Left lung (tissue), 10 donors: Measurements from ENCODE around the gene SPEF1. TPM values are rescaled to one million over a fixed set of nuclear protein-coding genes. Genes with fewer than 3 reads are reported as not detected.

ENCODE experiments used
- ATAC-seq: fragments of 200-7000 bp; cut with Tn5 transposase; one replicate; pipeline ENCODE4 v1.9.1; 2020; ENCODE audit warnings: moderate library complexity
- DNase-seq, 4 donors: peaks; one replicate each; pipeline ENCODE4 v3.0.0-alpha.2; 2013 to 2020
- H3K27ac ChIP-seq, 2 donors: fragments of 200-600 bp; sonication (generic) in 1 of 2; one replicate each; pipeline versions ENCODE4 v1.5.0 to v1.8.0; 2020 to 2021
- H3K27me3 ChIP-seq, 2 donors: fragments of 200-600 bp; sonication (generic) in 1 of 2; one replicate each; pipeline versions ENCODE4 v1.5.0 to v1.8.0; 2020 to 2021
- H3K36me3 ChIP-seq, 2 donors: fragments of 200-600 bp; sonication (generic) in 1 of 2; one replicate each; pipeline versions ENCODE4 v1.5.0 to v1.8.0; 2020 to 2021
- H3K4me1 ChIP-seq, 2 donors: fragments of 200-600 bp; one replicate each; pipeline ENCODE4 v1.8.0; 2021
- H3K4me3 ChIP-seq, 2 donors: fragments of 200-600 bp; sonication (generic) in 1 of 2; one replicate each; pipeline versions ENCODE4 v1.5.0 to v1.8.0; 2020 to 2021; ENCODE audit warnings: mild to moderate bottlenecking in 1 of 2
- H3K9me3 ChIP-seq, 2 donors: fragments of 200-600 bp; sonication (generic) in 1 of 2; one replicate each; pipeline versions ENCODE4 v1.5.0 to v1.8.0; 2020 to 2021
- intact Hi-C, 2 donors: fragments of 100-400 bp; cut with DNase I; formaldehyde crosslinking; loops; one replicate each; pipeline versions ENCODE4 v1.11.2 to v1.14.2; 2022
- polyA plus RNA-seq, 6 donors: library from polyadenylated mRNA; unstranded; fragments of 120-200 nt; gene quantifications; one replicate each; pipeline ENCODE4 v1.2.1, GENCODE V29; 2013; ENCODE audit not compliant: insufficient read length in 6 of 6
- total RNA-seq, 2 donors: library from RNA; stranded (reverse); fragmentation: NEBNext Ultra II Directional; extraction: Animal tissue kit (Norgen Biotek cat#: 25700); gene quantifications; one replicate each; pipeline ENCODE4 v1.2.1, GENCODE V29; 2021
- TF ChIP-seq, protein P1 (sequence below), 2 donors: fragments of 200-600 bp; sonication (generic) in 1 of 2; IDR thresholded peaks; one replicate each; pipeline versions ENCODE4 v1.5.0 to v1.8.0; 2021; ENCODE audit warnings: antibody characterized with exemption in 2 of 2
- donor health status: DM: no; HTN: yes; CAD: no.
- donor health status: DM: no; HTN: no; CAD: no.

The SPEF1 gene
- total and polyA plus RNA-seq, 8 donors, result 0.26 to 4.0 (median 1.9) TPM

DNA sequence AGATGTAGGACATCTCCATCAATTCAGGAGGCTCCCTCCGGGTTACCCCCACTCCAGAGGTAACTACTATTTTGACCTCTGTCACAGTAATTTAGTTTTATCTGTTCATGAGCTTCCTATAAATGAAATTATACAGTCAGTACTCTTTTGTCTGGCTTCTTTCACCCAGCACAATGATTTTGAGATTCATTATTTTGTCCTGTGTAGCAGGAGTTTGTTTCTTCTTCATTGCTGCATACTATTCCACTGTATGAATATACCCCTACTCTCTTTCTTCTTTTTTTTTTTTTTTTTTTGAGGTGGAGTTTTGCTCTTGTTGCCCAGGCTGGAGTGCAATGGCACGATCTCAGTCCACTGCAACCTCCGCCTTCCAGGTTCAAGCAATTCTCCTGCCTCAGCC is 27.3 kb upstream of the SPEF1 start:
- intact Hi-C loops, result no loop called here
- peaks cover 61 to 90% of the 10 kb centered on the region in 2 donors for H3K4me1 ChIP-seq

DNA sequence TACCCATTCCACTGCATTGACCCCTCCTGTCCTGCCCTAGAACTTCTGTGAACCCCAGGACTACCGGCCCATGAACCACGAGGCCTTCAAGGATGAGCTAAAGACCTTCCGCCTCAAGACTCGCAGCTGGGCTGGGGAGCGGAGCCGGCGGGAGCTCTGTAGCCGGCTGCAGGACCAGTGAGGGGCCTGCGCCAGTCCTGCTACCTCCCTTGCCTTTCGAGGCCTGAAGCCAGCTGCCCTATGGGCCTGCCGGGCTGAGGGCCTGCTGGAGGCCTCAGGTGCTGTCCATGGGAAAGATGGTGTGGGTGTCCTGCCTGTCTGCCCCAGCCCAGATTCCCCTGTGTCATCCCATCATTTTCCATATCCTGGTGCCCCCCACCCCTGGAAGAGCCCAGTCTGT is 23.5 kb upstream of the SPEF1 start:
- Histone ChIP-seq H3K27me3 (no peaks in the 10 kb centered on the region), H3K4me3 (no peak overlapping the region), H3K9me3 (no peaks in the 10 kb centered on the region), H3K36me3 (peaks cover 0 to 65% of the 10 kb centered on the region in 2 donors), H3K27ac (peak overlapping the region; percentile 69 to 89), H3K4me1 (peaks cover 67 to 95% of the 10 kb centered on the region in 2 donors)
- intact Hi-C loops, result no loop called here
- ATAC-seq (no peak), DNase-seq (peak in 1 of 4 donors; percentile 61)
- TF ChIP-seq, protein P1, sequence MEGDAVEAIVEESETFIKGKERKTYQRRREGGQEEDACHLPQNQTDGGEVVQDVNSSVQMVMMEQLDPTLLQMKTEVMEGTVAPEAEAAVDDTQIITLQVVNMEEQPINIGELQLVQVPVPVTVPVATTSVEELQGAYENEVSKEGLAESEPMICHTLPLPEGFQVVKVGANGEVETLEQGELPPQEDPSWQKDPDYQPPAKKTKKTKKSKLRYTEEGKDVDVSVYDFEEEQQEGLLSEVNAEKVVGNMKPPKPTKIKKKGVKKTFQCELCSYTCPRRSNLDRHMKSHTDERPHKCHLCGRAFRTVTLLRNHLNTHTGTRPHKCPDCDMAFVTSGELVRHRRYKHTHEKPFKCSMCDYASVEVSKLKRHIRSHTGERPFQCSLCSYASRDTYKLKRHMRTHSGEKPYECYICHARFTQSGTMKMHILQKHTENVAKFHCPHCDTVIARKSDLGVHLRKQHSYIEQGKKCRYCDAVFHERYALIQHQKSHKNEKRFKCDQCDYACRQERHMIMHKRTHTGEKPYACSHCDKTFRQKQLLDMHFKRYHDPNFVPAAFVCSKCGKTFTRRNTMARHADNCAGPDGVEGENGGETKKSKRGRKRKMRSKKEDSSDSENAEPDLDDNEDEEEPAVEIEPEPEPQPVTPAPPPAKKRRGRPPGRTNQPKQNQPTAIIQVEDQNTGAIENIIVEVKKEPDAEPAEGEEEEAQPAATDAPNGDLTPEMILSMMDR (IDR thresholded peaks at IDR 0.05), result no peak

More for the DNA sequence above, 27.3 kb upstream of the SPEF1 start:
- Histone ChIP-seq H3K27ac (peak overlapping the region; percentile 89 to 97), H3K9me3 (no peaks in the 10 kb centered on the region), H3K4me3 (peak overlapping the region in 1 of 2 donors; percentile 28), H3K36me3 (peaks cover 0 to 27% of the 10 kb centered on the region in 2 donors), H3K27me3 (no peaks in the 10 kb centered on the region)
- DNase-seq, result no peak
- TF ChIP-seq, protein P1 (IDR thresholded peaks at IDR 0.05), result no peak
- no peak for ATAC-seq

DNA sequence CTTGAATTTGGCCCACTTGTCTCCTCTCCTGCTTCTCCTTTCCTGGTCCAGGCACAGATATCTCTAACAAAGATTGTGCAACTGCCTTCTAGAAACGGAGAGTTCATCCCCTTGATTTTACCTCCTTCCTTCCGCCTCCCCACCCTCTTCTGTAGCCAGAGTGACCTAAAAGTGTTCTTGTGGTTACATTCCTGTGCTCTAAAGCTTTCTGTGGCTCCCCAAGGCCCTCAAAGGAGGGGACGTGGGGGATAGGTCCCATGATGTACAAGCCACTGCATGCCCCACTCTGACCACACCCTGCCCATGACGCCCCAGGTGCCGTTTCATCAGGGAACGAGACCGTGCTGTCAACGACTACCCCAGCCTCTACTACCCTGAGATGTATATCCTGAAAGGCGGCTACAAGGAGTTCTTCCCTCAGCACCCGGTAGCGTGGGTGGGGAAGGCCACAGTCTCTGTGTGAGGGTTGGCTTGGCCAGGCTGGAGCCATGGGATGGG is 23.1 kb upstream of the SPEF1 start:
- Histone ChIP-seq H3K27ac (peak overlapping the region; percentile 69 to 89), H3K36me3 (peaks cover 0 to 68% of the 10 kb centered on the region in 2 donors), H3K4me3 (no peak overlapping the region), H3K9me3 (no peaks in the 10 kb centered on the region), H3K4me1 (peaks cover 69 to 95% of the 10 kb centered on the region in 2 donors), H3K27me3 (no peaks in the 10 kb centered on the region)
- intact Hi-C loops, result no loop called here
- peak; percentile 21 for ATAC-seq
- TF ChIP-seq, protein P1 (IDR thresholded peaks at IDR 0.05), result no peak
- DNase-seq, result peak in 1 of 4 donors; percentile 66

DNA sequence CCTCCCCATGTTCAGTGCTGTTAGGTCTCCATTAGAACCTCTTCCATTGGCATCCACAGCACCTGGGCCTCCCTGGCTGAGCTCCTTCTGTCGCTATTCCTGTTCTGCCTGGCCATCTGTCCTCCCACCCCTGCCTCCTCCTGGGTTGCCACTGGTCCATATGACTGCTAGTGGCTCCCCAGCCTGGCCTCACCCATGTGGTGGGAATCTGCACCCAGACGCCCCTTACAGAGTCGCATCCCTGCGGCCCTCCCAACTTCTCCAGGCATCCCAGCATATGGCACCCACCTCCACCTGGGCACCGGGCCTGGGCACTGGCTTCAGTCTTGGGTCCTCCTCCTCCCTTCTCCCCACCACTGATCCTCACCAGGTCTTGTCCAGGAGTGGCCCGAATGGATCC is 22.6 kb upstream of the SPEF1 start:
- ATAC-seq (no peak), DNase-seq (peak in 1 of 4 donors; percentile 32)
- intact Hi-C loops, result no loop called here
- Histone ChIP-seq H3K4me3 (no peak overlapping the region), H3K36me3 (peaks cover 0 to 72% of the 10 kb centered on the region in 2 donors), H3K27ac (peak overlapping the region; percentile 69 to 89), H3K9me3 (no peaks in the 10 kb centered on the region), H3K27me3 (no peaks in the 10 kb centered on the region), H3K4me1 (peaks cover 74 to 99% of the 10 kb centered on the region in 2 donors)
- TF ChIP-seq, protein P1 (IDR thresholded peaks at IDR 0.05), result no peak

DNA sequence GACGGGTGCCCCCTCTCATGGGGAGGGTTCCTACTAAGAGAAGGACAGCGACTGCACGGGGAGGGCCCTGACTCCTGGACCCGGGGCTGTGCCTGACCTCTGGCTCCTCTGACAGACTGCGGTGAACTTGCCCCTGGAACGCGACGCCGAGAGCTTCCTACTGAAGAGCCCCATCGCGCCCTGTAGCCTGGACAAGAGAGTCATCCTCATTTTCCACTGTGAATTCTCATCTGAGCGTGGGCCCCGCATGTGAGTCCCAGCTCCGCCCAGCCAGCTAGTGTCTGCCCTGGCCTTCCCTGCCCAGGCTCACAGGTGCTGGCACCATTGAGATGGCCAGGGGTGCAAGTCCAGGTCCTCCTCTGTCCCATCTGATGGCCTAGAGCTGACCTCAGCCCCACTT is 22.0 kb upstream of the SPEF1 start:
- H3K4me3 ChIP-seq, result no peak overlapping the region
- intact Hi-C loops, result no loop called here
- no peaks in the 10 kb centered on the region for H3K27me3 ChIP-seq
- peak overlapping the region; percentile 69 to 89 for H3K27ac ChIP-seq
- ATAC-seq (no peak), DNase-seq (peak in 1 of 4 donors; percentile 30)
- peaks cover 0 to 78% of the 10 kb centered on the region in 2 donors for H3K36me3 ChIP-seq
- peaks cover 74 to 99% of the 10 kb centered on the region in 2 donors for H3K4me1 ChIP-seq
- TF ChIP-seq, protein P1 (IDR thresholded peaks at IDR 0.05), result no peak
- H3K9me3 ChIP-seq, result no peaks in the 10 kb centered on the region
